Posterior cingulate gyrus (tissue), 11 donors: ENCODE data around the gene PRXL2C.
"Not testable (repeated sequence)": the region's sequence is repeated elsewhere in the genome, so short reads cannot be mapped to it uniquely, and the experiment has no call there.

ENCODE experiments used
- DNase-seq, 10 donors: peaks; one replicate each; pipeline versions ENCODE4 v3.0.0 to v3.0.0-alpha.2; 2020 to 2021; ENCODE audit warnings: mixed read lengths in 3 of 10
- intact Hi-C: fragments of 100-400 bp; cut with DNase I; formaldehyde crosslinking; loops from one replicate; pipeline ENCODE4 v1.15.1; 2023

The PRXL2C gene, protein sequence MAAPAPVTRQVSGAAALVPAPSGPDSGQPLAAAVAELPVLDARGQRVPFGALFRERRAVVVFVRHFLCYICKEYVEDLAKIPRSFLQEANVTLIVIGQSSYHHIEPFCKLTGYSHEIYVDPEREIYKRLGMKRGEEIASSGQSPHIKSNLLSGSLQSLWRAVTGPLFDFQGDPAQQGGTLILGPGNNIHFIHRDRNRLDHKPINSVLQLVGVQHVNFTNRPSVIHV

GRCh38 chr9:96655198-96655851 lies at the start of gene PRXL2C:
TSS of gene PRXL2C (minus strand) at chr9:96655317. CDS start at chr9:96655281, 36 bp downstream.
- intact Hi-C loops, result loop anchor here (2.0 to 5.0 kb wide), 2 partner anchors 37 to 203 kb away; partner anchors contain the start of genes CDC14B and HABP4
- peak in 9 of 10 donors; percentile 35 to 88 (median 59) for DNase-seq

DNA sequence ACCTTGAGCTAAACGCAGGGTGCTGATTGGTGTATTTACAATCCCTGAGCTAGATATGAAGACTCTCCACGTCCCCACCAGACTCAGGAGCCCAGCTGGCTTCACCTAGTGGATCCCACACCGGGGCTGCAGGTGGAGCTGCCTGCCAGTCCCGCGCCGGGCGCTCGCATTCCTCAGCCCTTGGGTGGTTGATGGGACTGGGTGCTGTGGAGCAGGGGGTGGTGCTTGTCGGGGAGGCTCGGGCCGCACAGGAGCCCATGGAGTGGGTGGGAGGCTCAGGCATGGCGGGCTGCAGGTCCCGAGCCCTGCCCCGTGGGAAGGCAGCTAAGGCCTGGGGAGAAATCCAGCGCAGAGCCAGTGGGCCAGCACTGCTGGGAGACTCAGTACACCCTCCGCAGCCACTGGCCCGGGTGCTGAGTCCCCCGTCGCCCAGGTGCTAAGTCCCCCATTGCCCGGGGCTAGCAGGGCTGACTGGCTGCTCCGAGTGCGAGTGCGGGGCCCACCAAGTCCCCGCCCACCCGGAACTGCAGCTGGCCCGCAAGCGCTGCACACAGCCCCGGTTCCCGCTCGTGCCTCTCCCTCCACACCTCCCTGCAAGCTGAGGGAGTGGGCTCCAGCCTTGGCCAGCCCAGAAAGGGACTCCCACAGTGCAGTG lies 45.7 kb upstream of the PRXL2C start:
- intact Hi-C loops, DNase-seq: not testable (repeated sequence)

DNA sequence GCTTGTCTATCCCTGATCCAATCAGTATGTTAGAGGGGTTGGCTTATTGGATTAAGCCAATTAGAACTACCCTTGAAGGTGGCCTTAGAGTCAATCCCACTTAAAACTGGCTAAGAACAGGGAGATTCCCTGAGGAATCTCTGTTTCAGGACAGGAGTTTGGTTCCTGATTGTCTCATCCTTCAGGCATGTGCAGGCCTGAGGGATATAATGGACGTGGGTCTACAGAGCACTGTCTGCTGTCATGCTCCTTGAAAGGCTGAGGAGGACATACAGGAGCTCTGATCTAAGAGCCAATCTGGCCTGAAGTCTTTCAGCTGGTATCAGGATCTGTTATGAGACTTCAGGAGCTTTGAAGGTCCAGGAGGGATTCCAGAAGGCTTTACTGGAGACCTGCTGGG lies 36.2 kb upstream of the PRXL2C start:
- intact Hi-C loops, result no loop called here

GRCh38 chr9:96688745-96689464 lies 33.8 kb upstream of the PRXL2C start:
- DNase-seq, result no peak
- intact Hi-C loops, result no loop called here

More for the DNA sequence above, 36.2 kb upstream of the PRXL2C start:
- DNase-seq, result no peak

- no peak for DNase-seq
- intact Hi-C loops, result no loop called here
Measured at GRCh38 chr9:96688187-96688586, 33.1 kb upstream of the PRXL2C start.

DNA sequence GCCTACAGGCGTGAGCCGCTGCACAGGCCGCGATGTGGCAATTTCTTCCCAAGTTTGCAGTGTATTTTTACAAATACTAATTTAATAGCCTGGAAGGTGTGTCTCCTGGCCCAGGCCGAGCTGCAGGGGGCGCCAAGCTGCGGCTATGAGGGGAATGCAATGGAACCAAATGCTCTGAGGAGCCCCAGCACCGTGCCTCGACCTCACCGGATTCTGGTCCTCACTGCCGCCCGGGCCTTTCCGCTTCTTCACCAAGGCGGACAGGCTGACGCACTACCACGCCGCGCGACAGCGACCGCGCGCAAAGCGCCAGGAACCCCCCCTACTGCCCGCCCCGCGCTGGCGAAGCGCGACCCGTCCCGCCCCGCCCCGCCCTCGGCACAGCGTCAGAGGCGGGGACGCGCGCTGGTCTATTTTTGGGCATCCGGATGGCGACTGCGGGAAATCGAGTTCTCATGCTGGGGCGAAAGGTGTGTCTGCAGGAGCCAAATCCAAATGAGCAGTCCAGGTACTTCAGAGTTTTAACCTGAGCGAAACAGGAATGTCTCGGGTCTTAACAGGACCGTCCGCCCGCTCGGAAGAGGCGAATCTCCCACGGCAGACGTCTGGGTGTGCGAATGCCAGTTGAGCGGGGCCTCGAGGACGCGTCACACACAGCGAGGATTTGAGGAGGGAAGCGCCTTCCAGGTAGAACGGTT lies 31.7 kb upstream of the PRXL2C start:
- intact Hi-C loops, result no loop called here
- DNase-seq, result peak; percentile 62 to 98 (median 78)

DNA sequence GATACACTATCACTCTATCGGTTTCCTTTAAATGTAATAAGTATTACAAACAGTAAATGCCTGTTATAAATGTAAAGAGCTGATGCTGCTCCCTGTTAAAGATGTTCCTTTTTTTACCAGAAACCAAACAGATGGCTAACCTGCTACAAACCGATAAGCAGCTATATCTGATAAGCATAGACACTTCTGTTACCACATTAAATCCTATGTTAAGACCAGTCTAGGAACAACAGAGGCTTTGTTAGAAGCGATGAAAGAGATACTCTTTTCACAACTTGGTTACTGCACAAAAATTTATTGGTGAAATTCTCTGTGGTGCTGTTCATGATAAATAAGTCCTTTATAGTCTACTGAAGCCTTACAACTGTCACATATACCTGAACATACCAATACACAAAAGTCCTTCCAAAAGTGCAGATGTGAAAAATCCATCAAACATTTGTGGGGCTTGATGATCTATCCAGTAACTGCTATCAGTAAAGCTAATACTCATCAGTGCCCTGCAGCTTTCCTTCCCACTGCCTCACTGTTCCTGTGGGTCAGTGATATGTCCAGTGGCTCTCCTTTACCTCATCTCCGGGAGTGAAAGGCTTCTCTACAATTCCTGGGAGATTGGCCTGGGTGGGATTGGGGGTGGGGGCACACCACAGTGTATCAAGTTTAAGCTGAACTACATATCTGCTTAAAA lies 25.8 kb upstream of the PRXL2C start:
- intact Hi-C loops, result no loop called here
- no peak for DNase-seq

- intact Hi-C loops, result no loop called here
- DNase-seq, result no peak
Measured at GRCh38 chr9:96674906-96675538, 19.9 kb upstream of the PRXL2C start.

DNA sequence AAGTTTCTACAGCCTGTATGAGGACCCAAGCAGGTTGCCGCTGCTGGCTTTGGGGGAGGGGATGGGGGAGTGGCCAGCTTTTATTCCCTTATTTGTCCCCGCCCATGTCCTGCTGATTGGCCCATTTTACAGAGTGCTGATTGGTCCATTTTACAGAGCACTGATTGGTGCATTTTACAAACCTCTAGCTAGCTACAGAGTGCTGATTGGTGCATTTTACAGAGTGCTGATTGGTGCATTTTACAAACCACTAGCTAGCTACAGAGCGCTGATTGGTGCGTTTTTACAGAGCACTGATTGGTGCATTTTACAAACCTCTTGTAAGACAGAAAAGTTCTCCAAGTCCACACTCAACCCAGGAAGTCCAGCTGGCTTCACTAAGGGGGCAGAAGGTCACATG lies 18.7 kb upstream of the PRXL2C start:
- intact Hi-C loops, DNase-seq: not testable (repeated sequence)

DNA sequence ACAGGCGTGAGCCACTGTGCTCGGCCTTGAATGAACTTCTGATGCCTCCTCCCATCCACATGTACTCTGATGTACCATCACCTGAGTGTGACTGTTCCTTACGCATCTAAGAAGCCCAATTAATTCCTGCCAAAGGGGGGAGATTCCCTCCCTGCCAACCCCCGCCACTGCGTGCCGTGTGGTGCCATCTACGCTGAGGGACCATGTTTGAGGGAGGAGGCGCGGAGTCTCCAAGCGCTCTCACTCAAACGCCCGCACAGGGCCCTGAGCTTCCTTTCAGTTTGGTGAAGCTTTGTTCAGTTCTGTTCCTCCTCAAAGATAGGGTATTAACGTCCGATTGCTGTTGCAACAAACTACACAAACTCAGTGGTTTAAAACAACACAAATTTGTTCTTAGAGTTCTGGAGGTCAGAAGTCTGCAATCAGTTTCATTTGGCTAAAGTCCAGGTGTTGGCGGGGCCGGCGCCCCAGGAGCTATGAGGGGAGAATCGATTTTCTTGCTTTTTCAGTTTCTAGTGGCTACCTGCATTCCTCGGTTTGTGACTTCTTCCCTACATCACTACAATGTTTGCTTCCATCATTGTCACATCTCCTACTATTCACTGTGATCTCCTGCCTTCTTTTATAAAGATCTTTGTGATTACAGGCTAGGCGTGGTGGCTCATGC lies 13.9 kb upstream of the PRXL2C start:
- intact Hi-C loops, result loop anchor here (5.0 kb wide), 1 partner anchor 342 kb away; no protein-coding TSS in a partner anchor

GRCh38 chr9:96667363-96667728 lies 12.2 kb upstream of the PRXL2C start:
- intact Hi-C loops, result loop anchor here (5.0 kb wide), 1 partner anchor 340 kb away; no protein-coding TSS in a partner anchor

More for the DNA sequence above, 13.9 kb upstream of the PRXL2C start:
- no peak for DNase-seq

DNA sequence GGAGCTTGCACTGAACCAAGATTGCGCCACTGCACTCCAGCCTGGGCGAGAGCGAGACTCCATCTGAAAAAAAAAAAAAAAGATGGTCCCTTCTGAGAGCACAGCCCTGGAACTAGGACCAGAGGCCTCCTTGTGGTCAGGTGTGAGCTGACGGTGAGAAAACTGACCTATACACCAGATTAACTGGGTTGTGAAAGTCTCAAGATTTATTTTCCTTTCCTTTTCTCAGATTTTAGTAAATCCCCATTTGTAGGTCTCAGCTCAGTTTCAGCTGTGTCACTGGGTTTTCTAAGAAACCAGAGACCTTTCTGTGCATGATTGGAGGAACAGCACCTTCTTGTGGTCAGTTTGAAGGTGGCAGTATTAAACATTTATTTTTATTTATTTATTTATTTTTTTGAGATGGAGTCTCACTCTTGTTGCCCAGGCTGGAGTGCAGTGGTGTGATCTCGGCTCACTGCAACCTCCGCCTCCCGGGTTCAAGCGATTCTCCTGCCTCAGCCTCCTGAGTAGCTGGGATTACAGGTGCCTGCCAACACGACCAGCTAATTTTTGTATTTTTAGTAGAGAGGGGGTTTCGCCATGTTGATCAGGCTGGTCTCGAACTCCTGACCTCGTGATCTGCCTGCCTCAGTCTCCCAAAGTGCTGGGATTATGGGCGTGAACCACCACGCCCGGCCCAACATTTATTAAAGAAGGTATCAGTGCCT lies 11.7 kb upstream of the PRXL2C start:
- intact Hi-C loops, result loop anchor here (5.0 kb wide), 1 partner anchor 340 kb away; no protein-coding TSS in a partner anchor
- DNase-seq, result peak in 1 of 10 donors; percentile 14

More at GRCh38 chr9:96667363-96667728, 12.2 kb upstream of the PRXL2C start:
- DNase-seq, result no peak

DNA sequence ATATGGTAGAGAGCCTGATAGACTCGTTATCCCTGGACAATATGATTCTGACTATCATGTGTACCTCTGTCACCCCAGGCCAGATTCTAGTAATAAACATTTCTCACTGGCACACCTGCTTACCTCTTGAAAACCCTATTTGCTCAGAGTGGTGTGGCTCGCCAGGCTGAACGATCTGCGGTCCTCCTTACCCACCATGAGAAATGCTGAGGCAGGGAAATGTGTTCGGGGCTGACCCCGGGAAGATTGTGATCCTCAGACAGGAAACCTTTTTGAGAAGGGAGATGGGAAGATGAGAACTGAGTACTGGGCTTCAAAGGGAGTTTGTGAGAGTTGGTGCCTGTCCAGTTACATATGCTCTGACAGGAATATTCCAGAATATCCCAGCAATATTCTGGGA lies 10.7 kb upstream of the PRXL2C start:
- intact Hi-C loops, result loop anchor here (5.0 kb wide), 1 partner anchor 338 kb away; no protein-coding TSS in a partner anchor
- no peak for DNase-seq

DNA sequence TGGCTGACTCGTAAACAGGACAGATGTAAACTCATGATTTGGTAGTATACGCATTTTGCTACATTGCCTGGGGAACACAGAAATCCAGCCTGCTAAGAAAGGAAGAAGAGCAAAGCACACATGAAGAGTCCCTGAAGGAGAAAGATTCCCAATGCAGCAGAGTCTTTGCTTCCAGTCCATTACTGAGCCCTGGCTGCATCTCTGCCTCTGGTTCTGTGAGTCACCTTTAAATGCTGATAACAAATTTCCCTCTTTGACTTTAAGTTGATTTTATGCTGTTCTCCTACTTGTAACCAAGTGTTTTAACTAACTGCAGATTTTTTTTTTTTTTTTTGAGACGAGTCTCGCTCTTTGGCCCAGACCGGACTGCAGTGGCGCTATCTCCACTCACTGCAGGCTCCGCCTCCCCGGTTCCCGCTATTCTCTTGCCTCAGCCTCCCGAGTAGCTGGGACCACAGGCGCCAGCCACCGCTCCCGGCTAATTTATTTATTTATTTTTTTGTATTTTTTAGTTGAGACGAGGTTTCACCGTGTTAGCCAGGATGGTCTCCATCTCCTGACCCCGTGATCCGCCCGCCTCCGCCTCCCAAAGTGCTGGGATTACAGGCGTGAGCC lies 8.5 kb upstream of the PRXL2C start:
- intact Hi-C loops, result no loop called here
- no peak for DNase-seq

GRCh38 chr9:96661711-96662110 lies 6.6 kb upstream of the PRXL2C start:
- intact Hi-C loops, result no loop called here
- DNase-seq, result no peak

DNA sequence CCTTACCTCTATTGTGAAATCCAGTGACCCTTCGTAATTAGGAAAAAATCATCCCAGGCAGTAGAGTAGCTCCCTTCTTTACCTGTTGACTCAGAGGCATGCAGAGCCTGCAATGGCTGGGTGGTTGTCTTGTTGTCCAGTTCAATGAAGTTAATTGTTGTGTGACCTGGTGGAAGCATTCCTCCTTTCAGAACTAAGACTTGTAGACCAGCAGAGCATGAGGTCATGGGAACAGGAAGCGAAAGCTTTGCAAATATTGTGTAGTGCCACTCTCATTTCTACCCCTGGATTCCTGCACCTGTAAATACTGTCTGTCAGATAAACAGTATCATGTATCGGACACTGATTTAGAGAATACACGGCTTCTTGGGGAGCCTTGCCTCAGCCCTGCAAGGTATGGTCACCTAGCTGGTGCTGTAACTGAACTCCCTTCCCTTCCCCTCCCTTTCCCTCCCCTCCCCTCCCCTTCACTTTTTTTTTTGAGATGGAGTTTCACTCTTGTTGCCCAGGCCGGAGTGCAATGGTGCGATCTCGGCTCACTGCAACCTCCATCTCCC lies 5.7 kb upstream of the PRXL2C start:
- intact Hi-C loops, result no loop called here
- no peak for DNase-seq
